AG10803 (cell line): ENCODE measurements around the gene PSMB7.
A peak's percentile ranks its signal among the peaks of the same experiment; 100 is the strongest.

Source experiments
- DNase-seq: peaks from one replicate; pipeline ENCODE4 v3.0.0; 2010; ENCODE audit warnings: low read depth
- H3K4me3 ChIP-seq: 2 replicates; pipeline ENCODE4 v1.5.1; 2011; ENCODE audit warnings: mild to moderate bottlenecking, low read length, control low read depth
- TF ChIP-seq, protein P1 (sequence below): conservative IDR thresholded peaks from 2 replicates; pipeline ENCODE4 v1.5.1; 2011; ENCODE audit warnings: mild to moderate bottlenecking, low read length, control low read depth, inconsistent platforms

PSMB7 gene

DNA sequence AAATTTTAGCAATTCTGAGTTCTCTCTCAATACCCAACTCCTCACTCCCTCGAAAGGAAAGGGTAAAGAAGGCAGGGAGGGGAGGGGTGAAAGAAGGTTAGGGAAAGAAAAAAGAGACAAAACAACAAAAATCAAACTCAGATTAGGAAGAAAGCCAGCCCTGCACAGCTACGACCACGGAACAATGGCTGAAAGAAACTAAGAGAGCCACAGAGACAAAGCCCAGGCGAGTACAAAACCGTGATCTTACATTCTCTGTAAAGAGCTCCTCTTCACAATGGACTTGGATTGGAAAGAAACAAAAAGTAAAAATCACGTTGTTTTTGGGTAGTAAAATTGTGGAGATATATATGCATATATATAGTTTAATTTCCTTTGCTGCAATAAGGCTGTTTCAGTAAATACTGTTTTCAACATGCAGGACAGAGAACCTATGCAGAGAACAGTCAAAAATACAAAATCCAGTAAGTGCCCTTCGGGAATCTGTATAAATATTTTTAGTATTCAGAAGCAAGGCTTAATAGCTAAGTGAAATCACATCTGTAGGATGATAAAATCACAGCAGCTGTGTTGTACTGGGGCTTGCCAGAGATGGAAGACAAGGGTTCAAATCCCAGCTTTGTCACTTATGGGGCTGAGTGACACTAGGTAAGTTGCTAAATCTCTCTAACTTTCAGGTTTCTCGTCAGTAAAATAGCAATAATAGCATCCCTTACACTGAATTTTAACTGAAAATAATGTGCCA lies 16.9 kb downstream of the PSMB7 start:
- no peak overlapping the region for H3K4me3 ChIP-seq
- DNase-seq: no peak
- TF ChIP-seq, protein P1, sequence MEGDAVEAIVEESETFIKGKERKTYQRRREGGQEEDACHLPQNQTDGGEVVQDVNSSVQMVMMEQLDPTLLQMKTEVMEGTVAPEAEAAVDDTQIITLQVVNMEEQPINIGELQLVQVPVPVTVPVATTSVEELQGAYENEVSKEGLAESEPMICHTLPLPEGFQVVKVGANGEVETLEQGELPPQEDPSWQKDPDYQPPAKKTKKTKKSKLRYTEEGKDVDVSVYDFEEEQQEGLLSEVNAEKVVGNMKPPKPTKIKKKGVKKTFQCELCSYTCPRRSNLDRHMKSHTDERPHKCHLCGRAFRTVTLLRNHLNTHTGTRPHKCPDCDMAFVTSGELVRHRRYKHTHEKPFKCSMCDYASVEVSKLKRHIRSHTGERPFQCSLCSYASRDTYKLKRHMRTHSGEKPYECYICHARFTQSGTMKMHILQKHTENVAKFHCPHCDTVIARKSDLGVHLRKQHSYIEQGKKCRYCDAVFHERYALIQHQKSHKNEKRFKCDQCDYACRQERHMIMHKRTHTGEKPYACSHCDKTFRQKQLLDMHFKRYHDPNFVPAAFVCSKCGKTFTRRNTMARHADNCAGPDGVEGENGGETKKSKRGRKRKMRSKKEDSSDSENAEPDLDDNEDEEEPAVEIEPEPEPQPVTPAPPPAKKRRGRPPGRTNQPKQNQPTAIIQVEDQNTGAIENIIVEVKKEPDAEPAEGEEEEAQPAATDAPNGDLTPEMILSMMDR: no peak

DNA sequence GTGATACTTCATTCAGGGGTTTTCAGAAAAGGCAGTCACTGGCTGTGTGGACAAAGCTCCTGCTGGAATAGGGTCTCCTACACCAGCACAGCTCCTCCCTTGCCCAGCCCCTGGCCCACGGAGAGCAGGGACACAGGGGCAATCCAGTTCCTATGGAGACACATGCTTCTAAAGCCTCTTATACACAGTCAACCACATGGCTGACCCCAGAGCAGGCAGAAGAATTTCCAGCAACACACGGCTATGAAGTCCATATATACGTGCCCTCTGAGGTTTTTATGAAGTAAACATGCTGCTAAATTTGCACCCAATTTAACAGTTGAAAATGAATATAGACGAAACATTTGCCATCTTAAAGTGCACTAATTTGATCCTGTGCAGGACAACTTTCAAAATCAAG lies 19.4 kb downstream of the PSMB7 start:
- no peak for DNase-seq
- TF ChIP-seq, protein P1: no peak
- no peak overlapping the region for H3K4me3 ChIP-seq

DNA sequence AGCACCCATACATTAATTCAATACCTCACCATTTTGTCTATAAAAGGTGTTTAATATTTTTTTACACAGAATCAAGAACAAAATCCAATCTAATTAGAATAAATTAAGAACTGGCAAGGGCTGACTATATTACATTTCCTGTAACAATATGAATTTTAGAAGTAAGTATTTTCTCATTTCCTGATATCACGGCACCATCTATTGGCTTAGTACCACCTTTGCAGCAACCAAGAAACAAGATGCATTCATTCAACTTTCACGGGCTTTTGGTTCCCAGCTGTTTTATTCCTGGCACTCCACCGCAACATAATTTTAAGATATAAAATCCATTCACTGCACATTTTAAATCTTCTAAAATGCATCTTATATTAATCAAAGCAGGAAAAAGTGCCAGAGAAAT lies 20.6 kb downstream of the PSMB7 start:
- no peak overlapping the region for H3K4me3 ChIP-seq
- TF ChIP-seq, protein P1: peak; percentile 45
- DNase-seq: no peak

DNA sequence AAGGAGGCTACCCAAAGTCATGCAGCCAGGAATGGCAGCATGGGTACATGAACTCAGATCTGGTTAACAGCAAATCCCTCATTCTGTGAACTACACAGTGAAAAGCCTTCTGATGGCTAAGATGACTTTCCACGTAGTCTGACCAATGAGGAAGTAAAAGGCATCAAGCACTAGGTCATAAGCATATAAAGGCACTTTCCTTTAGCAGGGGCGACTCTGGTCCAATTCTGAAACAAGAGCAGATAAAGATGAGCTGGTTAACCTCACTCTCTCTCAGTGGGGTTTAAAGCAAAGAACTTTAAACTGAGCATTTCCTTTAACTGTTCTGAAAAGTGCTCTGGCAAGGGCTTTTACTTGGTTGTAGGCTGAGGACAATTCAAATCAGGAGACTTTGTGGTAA lies 21.1 kb downstream of the PSMB7 start:
- H3K4me3 ChIP-seq: no peak overlapping the region
- TF ChIP-seq, protein P1: no peak
- DNase-seq: no peak

DNA sequence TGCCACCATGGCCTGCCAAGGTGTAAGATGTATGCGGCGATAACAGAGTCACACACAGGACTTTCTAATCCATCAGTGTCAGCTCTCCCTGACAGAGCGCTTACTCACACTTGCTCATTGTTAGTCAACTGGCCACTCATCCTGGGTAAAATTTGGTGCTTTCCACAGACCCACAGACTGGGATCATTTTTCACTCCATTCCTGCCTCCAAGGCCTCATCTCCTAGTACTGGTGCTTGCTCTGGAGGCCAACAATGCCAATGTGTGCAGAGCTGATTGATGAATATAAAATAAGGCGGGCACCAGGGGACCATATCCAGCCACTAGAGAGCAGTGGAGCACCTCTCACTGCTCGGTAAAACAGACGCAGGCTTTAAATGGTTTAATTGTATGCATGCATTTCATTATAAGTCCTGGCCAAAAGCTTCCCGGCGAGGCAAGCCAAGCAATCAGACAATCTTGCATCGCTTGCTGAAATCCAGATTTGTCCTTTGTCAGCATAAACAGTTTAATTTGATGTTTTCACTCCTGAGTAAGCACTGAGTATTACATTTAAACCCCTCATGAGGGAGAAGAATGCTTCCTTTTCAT lies 22.3 kb downstream of the PSMB7 start:
- no peak overlapping the region for H3K4me3 ChIP-seq
- DNase-seq: peak; percentile 83
- TF ChIP-seq, protein P1: peak; percentile 60

DNA sequence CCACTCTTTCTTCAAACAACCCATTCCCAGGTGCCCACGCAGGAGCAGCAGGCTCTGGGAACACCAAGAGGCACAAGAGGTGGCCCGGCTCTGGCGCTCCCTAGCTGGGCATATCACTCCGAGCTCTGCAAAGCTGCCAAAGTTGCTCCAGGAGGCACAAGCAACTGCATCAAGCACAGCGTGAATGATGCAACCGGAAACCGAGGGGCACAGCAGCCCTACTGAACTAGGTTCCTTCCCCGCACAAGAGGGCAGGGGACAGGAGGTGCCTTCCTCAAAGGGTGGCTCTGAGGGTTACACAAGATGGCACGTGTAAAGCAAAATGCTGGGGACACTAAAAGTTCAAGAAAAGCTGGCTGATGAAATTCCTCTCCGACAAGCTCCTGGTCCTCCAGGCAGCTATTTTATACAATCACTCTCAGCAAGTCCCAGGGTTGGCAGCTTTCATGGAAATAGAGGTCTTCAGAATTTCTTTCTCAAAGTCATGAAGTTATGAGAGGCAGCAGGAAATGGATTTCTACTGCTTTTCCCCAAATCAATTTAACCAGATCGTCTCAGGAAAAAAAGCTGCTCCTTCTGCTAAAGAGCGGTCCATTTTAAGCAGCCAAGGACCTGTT lies 22.9 kb downstream of the PSMB7 start:
- no peak overlapping the region for H3K4me3 ChIP-seq
- TF ChIP-seq, protein P1: no peak
- peak; percentile 35 for DNase-seq
